ENCODE measurements around the gene CEACAM1.
"Not testable (repeated sequence)": the region's sequence is repeated elsewhere in the genome, so short reads cannot be mapped to it uniquely, and the experiment has no call there.

Gene CEACAM1

GRCh38 chr19:42472402-42473147 lies 55.7 kb downstream of the CEACAM1 start:
- DNase-seq: no peak

GRCh38 chr19:42471554-42472249 lies 56.6 kb downstream of the CEACAM1 start:
- DNase-seq: no peak

- no peak for DNase-seq
Observed at GRCh38 chr19:42469311-42470235, 58.7 kb downstream of the CEACAM1 start.

GRCh38 chr19:42468273-42468796 lies 59.9 kb downstream of the CEACAM1 start:
- DNase-seq: no peak

GRCh38 chr19:42467183-42467760 lies 61.0 kb downstream of the CEACAM1 start:
- no peak for DNase-seq

- no peak for DNase-seq
Observed at GRCh38 chr19:42466521-42467182, 61.6 kb downstream of the CEACAM1 start.

GRCh38 chr19:42465827-42466280 lies 62.4 kb downstream of the CEACAM1 start:
- DNase-seq: no peak

- DNase-seq: no peak
Observed at GRCh38 chr19:42461700-42462324, 66.5 kb downstream of the CEACAM1 start.

GRCh38 chr19:42461231-42461630 lies 67.0 kb downstream of the CEACAM1 start:
- DNase-seq: not testable (repeated sequence)

GRCh38 chr19:42459926-42460325 lies 68.4 kb downstream of the CEACAM1 start:
- no peak for DNase-seq

Measured in activated CD4-positive, alpha-beta T cell treated with anti-CD3 and anti-CD28 coated beads for 1 hour (primary cell).